Spleen (tissue), 11 donors: Measurements from ENCODE around the gene SYT17. TPM values are rescaled to one million over a fixed set of nuclear protein-coding genes. Genes with fewer than 3 reads are reported as not detected.

Source experiments
- DNase-seq: peaks from one replicate; pipeline ENCODE4 v3.0.0-alpha.2; 2020
- H3K27ac ChIP-seq, 8 donors: fragments of 200-600 bp; sonication (generic) in 7 of 8; 1 replicate in 4 of 8; 2 replicates in 4 of 8; pipeline versions ENCODE4 v1.5.0 to v1.8.0; 2016 to 2021; ENCODE audit warnings: inconsistent platforms in 4 of 8, mild to moderate bottlenecking in 4 of 8, moderate library complexity in 1 of 8
- H3K27me3 ChIP-seq, 7 donors: fragments of 200-600 bp; sonication (generic) in 6 of 7; replicated peaks in 1 of 7; 1 replicate in 4 of 7; 2 replicates in 3 of 7; pipeline versions ENCODE4 v1.5.0 to v1.8.0; 2016 to 2021; ENCODE audit warnings: inconsistent platforms in 3 of 7, mild to moderate bottlenecking in 1 of 7
- H3K36me3 ChIP-seq, 6 donors: fragments of 200-600 bp; sonication (generic) in 5 of 6; 1 replicate in 4 of 6; 2 replicates in 2 of 6; pipeline versions ENCODE4 v1.5.0 to v1.8.0; 2016 to 2021; ENCODE audit warnings: inconsistent platforms in 2 of 6
- H3K4me1 ChIP-seq, 6 donors: fragments of 200-600 bp; sonication (generic) in 5 of 6; 1 replicate in 3 of 6; 2 replicates in 3 of 6; pipeline versions ENCODE4 v1.5.0 to v1.8.0; 2016 to 2021; ENCODE audit warnings: inconsistent platforms in 3 of 6
- H3K4me3 ChIP-seq, 8 donors: fragments of 200-600 bp; sonication (generic) in 7 of 8; 1 replicate in 4 of 8; 2 replicates in 4 of 8; pipeline versions ENCODE4 v1.5.0 to v1.8.0; 2016 to 2021; ENCODE audit warnings: inconsistent platforms in 4 of 8, mild to moderate bottlenecking in 4 of 8, moderate library complexity in 2 of 8
- H3K9me3 ChIP-seq, 8 donors: fragments of 200-600 bp; sonication (generic) in 7 of 8; 1 replicate in 4 of 8; 2 replicates in 4 of 8; pipeline versions ENCODE4 v1.5.0 to v1.8.0; 2016 to 2021; ENCODE audit warnings: inconsistent platforms in 4 of 8
- POLR2A ChIP-seq, 3 donors: fragments of 450-650 bp; IDR thresholded peaks; one replicate each; pipeline ENCODE4 v1.5.1; 2017; ENCODE audit warnings: antibody characterized with exemption in 3 of 3, mild to moderate bottlenecking in 1 of 3
- POLR2AphosphoS5 ChIP-seq, 3 donors: sonication (generic); formaldehyde crosslinking; IDR thresholded peaks; one replicate each; pipeline ENCODE4 v1.5.1; 2017; ENCODE audit warnings: antibody characterized with exemption in 3 of 3
- WGBS, 5 donors: extraction: QIAGEN DNeasy Blood & Tissue Kit in 3 of 5; methylation state at CpG; one replicate each; pipeline versions ENCODE4 v1.1.5 to v1.1.7; 2013 to 2018; 5-methylcytosine and 5-hydroxymethylcytosine counted together
- intact Hi-C: fragments of 100-400 bp; cut with DNase I; formaldehyde crosslinking; loops from one replicate; pipeline ENCODE4 v1.15.0; 2023; ENCODE audit warnings: low total_unique reads
- polyA plus RNA-seq, 3 donors: library from polyadenylated mRNA; stranded (reverse); fragments of 200-250 nt; gene quantifications; one replicate each; pipeline ENCODE4 v1.2.1, GENCODE V29; 2013
- total RNA-seq, 7 donors: library from RNA; depleted of rRNA in 3 of 7; stranded (reverse); fragments of >200 nt in 3 of 7; fragmentation: NEBNext Ultra II Directional in 4 of 7; extraction: Animal tissue kit (Norgen Biotek cat#: 25700) in 4 of 7; gene quantifications; one replicate each; pipeline versions ENCODE4 v1.1.0 to v1.2.1, GENCODE V29; 2016 to 2021
- TF ChIP-seq, protein P1 (sequence below), 11 experiments: fragments of 200-600 bp in 7 of 11; fragments of 450-650 bp in 4 of 11; sonication (generic) in 4 of 11; IDR thresholded peaks in 8 of 11; conservative IDR thresholded peaks in 3 of 11; 1 replicate in 7 of 11; 2 replicates in 4 of 11; pipeline versions ENCODE4 v1.4.0 to v1.8.0; 2016 to 2021; ENCODE audit warnings: antibody characterized with exemption in 11 of 11, inconsistent platforms in 4 of 11, mild to moderate bottlenecking in 1 of 11
- donor health status: healthy with polysubstance abuse.
- donor health status: DM: no; HTN: no; CAD: no; lungs with moderate emphysema.
- donor health status: DM: no; HTN: no; CAD: no.
- donor health status: Bipolar disorder and iron deficiency.
- donor health status: healthy.
- donor health status: DM: no; HTN: no; CAD: no.
- donor health status: DM: yes; HTN: yes; CAD: no.

The SYT17 gene
- total and polyA plus RNA-seq, 10 donors: 1.2 to 3.7 (median 2.0) TPM

DNA sequence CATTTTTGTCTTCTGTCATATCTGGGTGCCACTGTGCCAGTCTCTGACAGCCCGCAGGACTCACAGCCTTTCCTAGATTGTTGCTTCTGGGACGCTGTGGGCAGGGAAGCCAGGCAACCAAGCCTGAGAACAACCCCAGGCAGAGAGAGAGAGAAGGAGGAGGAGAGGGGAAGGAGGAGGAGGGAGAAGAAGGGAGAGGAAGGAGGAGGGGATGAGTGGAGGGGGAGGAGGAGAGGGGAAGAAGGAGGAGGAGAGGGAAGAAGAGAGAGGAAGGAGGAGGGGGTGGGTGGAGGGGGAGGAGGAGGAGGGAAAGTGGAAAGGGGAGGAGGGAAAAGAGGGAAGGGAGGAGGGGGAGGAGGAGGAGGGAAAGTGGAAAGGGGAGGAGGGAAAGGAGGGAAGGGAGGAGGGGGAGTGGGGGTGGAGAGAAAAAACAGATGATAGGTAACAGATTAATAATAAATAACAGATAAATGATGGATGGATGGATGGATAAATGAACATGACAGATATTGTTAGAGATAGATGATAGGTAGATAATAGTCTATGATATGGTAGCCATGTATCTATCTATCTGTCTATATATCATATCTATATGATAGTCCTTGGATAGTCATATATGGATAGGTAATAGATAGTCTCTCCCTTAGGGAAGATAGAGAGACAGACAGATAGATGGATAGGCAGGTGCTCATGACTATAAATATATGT is 146.8 kb downstream of the SYT17 start:
- Histone ChIP-seq H3K9me3 (no peaks in the 10 kb centered on the region), H3K27me3 (no peaks in the 10 kb centered on the region), H3K4me3 (no peak overlapping the region), H3K36me3 (no peaks in the 10 kb centered on the region), H3K27ac (no peak overlapping the region), H3K4me1 (no peaks in the 10 kb centered on the region)
- DNase-seq: no peak
- TF ChIP-seq, protein P1, sequence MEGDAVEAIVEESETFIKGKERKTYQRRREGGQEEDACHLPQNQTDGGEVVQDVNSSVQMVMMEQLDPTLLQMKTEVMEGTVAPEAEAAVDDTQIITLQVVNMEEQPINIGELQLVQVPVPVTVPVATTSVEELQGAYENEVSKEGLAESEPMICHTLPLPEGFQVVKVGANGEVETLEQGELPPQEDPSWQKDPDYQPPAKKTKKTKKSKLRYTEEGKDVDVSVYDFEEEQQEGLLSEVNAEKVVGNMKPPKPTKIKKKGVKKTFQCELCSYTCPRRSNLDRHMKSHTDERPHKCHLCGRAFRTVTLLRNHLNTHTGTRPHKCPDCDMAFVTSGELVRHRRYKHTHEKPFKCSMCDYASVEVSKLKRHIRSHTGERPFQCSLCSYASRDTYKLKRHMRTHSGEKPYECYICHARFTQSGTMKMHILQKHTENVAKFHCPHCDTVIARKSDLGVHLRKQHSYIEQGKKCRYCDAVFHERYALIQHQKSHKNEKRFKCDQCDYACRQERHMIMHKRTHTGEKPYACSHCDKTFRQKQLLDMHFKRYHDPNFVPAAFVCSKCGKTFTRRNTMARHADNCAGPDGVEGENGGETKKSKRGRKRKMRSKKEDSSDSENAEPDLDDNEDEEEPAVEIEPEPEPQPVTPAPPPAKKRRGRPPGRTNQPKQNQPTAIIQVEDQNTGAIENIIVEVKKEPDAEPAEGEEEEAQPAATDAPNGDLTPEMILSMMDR (IDR thresholded peaks at IDR 0.05 in 8 of 11, conservative IDR thresholded peaks at IDR 0.05 in 3 of 11): no peak
- no peak for TF ChIP-seq POLR2A (IDR thresholded peaks at IDR 0.05)
- TF ChIP-seq POLR2AphosphoS5 (IDR thresholded peaks at IDR 0.05): no peak
- WGBS, 5 donors: 77 to 89% (median 85%) methylated on average over 2 of the region's 2 CpGs
- intact Hi-C loops: no loop called here

DNA sequence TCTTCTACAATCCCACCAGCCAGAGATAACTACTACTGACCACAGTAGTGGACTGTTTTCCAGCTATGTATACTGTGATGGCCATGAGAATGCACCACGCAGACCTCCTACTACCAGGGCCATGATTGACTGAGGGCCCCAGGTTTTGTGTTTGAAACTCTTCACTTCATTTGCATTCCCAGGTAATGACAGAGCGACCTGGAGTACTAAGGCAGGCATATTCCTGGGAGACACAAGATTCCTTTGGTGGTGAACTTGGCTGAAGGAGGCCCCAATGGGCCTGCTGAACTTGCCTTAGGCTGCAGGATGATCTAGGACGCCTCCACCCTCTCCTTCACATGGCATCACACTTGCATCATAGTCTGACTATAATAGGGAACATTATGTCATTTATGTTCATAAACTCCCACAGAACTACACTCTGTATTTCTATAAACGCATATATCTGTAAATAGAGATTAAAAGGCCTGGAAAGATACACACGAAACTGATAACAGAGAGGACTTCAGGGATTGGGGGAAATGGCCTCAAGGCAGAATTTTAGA is 147.9 kb downstream of the SYT17 start:
- Histone ChIP-seq H3K27me3 (no peaks in the 10 kb centered on the region), H3K4me3 (no peak overlapping the region), H3K36me3 (no peaks in the 10 kb centered on the region), H3K27ac (no peak overlapping the region), H3K4me1 (no peaks in the 10 kb centered on the region), H3K9me3 (no peaks in the 10 kb centered on the region)
- WGBS, 5 donors: 68 to 78% (median 75%) methylated on average over 5 of the region's 5 CpGs
- no peak for DNase-seq
- intact Hi-C loops: no loop called here
- TF ChIP-seq POLR2A (IDR thresholded peaks at IDR 0.05): no peak
- TF ChIP-seq POLR2AphosphoS5 (IDR thresholded peaks at IDR 0.05): no peak
- TF ChIP-seq, protein P1 (IDR thresholded peaks at IDR 0.05 in 8 of 11, conservative IDR thresholded peaks at IDR 0.05 in 3 of 11): no peak

DNA sequence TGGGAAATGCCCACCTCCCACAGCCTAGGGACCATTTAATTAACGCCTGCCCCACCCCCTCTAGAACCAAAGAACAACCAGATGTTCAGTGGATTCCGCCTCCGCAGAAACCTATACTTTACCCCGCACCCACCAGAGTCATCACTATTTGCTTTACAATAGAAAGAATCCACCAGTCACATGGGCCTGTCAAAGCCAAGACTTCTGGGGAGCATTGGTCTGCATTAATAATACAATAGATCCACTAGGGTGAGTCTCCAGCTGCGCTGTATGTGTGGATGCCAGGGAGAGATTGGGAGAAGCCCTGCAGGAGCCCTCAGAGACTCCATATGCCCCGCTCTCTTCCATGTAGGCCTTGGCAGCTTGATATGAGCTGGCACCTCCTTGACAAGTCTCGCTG is 148.8 kb downstream of the SYT17 start:
- intact Hi-C loops: no loop called here
- H3K9me3 ChIP-seq: no peaks in the 10 kb centered on the region

More for the DNA sequence above, 148.8 kb downstream of the SYT17 start:
- Histone ChIP-seq H3K27me3 (no peaks in the 10 kb centered on the region), H3K4me1 (no peaks in the 10 kb centered on the region), H3K36me3 (no peaks in the 10 kb centered on the region), H3K4me3 (no peak overlapping the region), H3K27ac (no peak overlapping the region)
- 49 to 64% (median 59%) methylated on average over 7 of the region's 7 CpGs for WGBS, 5 donors
- DNase-seq: no peak
- TF ChIP-seq POLR2AphosphoS5 (IDR thresholded peaks at IDR 0.05): no peak
- no peak for TF ChIP-seq POLR2A (IDR thresholded peaks at IDR 0.05)
- TF ChIP-seq, protein P1 (IDR thresholded peaks at IDR 0.05 in 8 of 11, conservative IDR thresholded peaks at IDR 0.05 in 3 of 11): no peak

Other genes starting within 250 kb of the SYT17 start
- 100 to 1,000 TPM; 104 to 154 (median 117) TPM for gene SMG1, start 241.8 kb upstream of the SYT17 start, total RNA-seq
- 10 to 100 TPM in 1 of 3 donors, 1 to 10 TPM in 2; 8.4 to 11.5 (median 8.6) TPM for gene SMG1, start 241.8 kb upstream of the SYT17 start, polyA plus RNA-seq
- under 1 TPM; 0.23 to 0.60 (median 0.37) TPM for gene TMC7, start 184.3 kb upstream of the SYT17 start, total RNA-seq
- under 1 TPM; 0.15 to 0.38 (median 0.20) TPM for gene TMC7, start 184.3 kb upstream of the SYT17 start, polyA plus RNA-seq
- gene COQ7, start 100.6 kb upstream of the SYT17 start, total RNA-seq: 10 to 100 TPM; 11.7 to 23.4 (median 18.7) TPM
- 10 to 100 TPM in 1 of 3 donors, 1 to 10 TPM in 2; 6.6 to 10.9 (median 9.6) TPM for gene COQ7, start 100.6 kb upstream of the SYT17 start, polyA plus RNA-seq
- gene ITPRIPL2, start 54.3 kb upstream of the SYT17 start, total RNA-seq: 10 to 100 TPM; 19.1 to 41.5 (median 32.7) TPM
- 1 to 10 TPM; 2.2 to 3.7 (median 2.5) TPM for gene ITPRIPL2, start 54.3 kb upstream of the SYT17 start, polyA plus RNA-seq
- not detected for gene CLEC19A, start 117.5 kb downstream of the SYT17 start, total RNA-seq
- not detected for gene CLEC19A, start 117.5 kb downstream of the SYT17 start, polyA plus RNA-seq
- under 1 TPM in 4 of 7 donors, not detected in 3; 0.06 to 0.30 (median 0.25) TPM for gene TMC5, start 249.6 kb downstream of the SYT17 start, total RNA-seq
- under 1 TPM in 2 of 3 donors, not detected in 1; 0.05 to 0.10 TPM for gene TMC5, start 249.6 kb downstream of the SYT17 start, polyA plus RNA-seq